Nephron (organoid): ENCODE data around the gene ZSCAN25.

Experiments
- H3K27ac Mint-ChIP-seq, 3 experiments: 2 replicates each; pipeline ENCODE4 v1.8.0; 2020; ENCODE audit warnings: mixed read lengths in 3 of 3, mild to moderate bottlenecking in 2 of 3, moderate library complexity in 1 of 3
- H3K27me3 Mint-ChIP-seq: 2 replicates; pipeline ENCODE4 v1.8.0; 2021; ENCODE audit warnings: low read depth, mild to moderate bottlenecking, moderate library complexity, mixed read lengths
- H3K36me3 Mint-ChIP-seq: 2 replicates; pipeline ENCODE4 v1.8.0; 2020; ENCODE audit warnings: low read depth, mixed read lengths
- H3K4me1 Mint-ChIP-seq: 2 replicates; pipeline ENCODE4 v1.8.0; 2020; ENCODE audit warnings: mixed read lengths
- H3K4me3 Mint-ChIP-seq, 3 experiments: 2 replicates each; pipeline ENCODE4 v1.8.0; 2020; ENCODE audit warnings: mild to moderate bottlenecking in 3 of 3, mixed read lengths in 3 of 3, moderate library complexity in 2 of 3
- H3K9me3 Mint-ChIP-seq: 2 replicates; pipeline ENCODE4 v1.8.0; 2020; ENCODE audit warnings: mixed read lengths
- TF ChIP-seq, protein P1 (sequence below), 3 experiments: fragments of 200-600 bp; sonication (generic); IDR thresholded peaks; one replicate each; pipeline ENCODE4 v1.5.0; 2021; ENCODE audit warnings: antibody characterized with exemption in 3 of 3; ENCODE audit not compliant: unreplicated experiment in 3 of 3

The ZSCAN25 gene

DNA sequence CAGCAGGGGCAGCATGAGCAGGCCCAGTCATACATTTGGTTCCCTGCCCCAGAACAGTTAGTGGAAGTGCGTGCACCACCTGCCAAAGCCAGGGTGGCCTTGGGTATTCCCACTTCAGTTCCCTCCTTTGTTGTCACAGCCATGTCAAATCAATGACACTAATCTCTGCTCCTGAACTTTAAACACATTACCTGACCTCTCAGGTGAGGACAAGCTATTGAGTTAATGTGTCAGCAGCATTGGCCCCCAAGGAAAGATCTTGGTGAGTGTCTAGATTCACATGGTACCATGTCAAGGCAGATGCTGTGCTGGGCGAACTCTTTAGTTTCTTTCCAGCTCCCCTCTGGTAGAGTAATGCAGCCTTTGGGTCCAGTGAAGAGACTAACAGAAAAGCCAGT is 60.9 kb downstream of the ZSCAN25 start:
- Mint-ChIP-seq H3K36me3 (peaks cover 6% of the 10 kb centered on the region), H3K27me3 (peaks cover 3% of the 10 kb centered on the region), H3K4me1 (peaks cover 15% of the 10 kb centered on the region), H3K9me3 (peaks cover 15% of the 10 kb centered on the region), H3K4me3 (no peak overlapping the region), H3K27ac (no peak overlapping the region)
- TF ChIP-seq, protein P1, sequence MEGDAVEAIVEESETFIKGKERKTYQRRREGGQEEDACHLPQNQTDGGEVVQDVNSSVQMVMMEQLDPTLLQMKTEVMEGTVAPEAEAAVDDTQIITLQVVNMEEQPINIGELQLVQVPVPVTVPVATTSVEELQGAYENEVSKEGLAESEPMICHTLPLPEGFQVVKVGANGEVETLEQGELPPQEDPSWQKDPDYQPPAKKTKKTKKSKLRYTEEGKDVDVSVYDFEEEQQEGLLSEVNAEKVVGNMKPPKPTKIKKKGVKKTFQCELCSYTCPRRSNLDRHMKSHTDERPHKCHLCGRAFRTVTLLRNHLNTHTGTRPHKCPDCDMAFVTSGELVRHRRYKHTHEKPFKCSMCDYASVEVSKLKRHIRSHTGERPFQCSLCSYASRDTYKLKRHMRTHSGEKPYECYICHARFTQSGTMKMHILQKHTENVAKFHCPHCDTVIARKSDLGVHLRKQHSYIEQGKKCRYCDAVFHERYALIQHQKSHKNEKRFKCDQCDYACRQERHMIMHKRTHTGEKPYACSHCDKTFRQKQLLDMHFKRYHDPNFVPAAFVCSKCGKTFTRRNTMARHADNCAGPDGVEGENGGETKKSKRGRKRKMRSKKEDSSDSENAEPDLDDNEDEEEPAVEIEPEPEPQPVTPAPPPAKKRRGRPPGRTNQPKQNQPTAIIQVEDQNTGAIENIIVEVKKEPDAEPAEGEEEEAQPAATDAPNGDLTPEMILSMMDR (IDR thresholded peaks at IDR 0.05; ENCODE audit: unreplicated experiment in 3 of 3): no peak

DNA sequence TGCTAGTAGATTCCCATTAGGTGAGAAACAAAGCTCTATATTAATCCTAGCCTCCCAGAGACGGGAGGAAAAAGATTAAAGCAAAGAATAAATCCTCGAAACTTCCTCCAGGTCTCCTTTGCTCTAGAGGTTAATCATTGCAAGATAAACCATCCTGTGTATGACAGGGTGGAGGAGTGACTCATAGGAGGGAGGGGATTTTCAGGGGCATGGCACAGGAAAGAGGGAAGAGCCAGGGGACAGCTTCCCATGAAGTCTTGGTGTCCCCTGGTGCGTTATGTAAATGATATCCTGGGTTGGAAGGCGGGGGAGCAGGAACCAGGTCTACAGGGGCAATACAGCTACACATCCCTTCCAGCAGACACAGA is 62.3 kb downstream of the ZSCAN25 start:
- Mint-ChIP-seq H3K36me3 (peaks cover 9% of the 10 kb centered on the region), H3K27ac (peak overlapping the region; percentile 49 to 87 (median 77)), H3K27me3 (peaks cover 3% of the 10 kb centered on the region), H3K9me3 (peaks cover 27% of the 10 kb centered on the region), H3K4me1 (peaks cover 15% of the 10 kb centered on the region), H3K4me3 (peak overlapping the region; percentile 18 to 77 (median 64))
- TF ChIP-seq, protein P1 (IDR thresholded peaks at IDR 0.05; ENCODE audit: unreplicated experiment in 3 of 3): no peak

DNA sequence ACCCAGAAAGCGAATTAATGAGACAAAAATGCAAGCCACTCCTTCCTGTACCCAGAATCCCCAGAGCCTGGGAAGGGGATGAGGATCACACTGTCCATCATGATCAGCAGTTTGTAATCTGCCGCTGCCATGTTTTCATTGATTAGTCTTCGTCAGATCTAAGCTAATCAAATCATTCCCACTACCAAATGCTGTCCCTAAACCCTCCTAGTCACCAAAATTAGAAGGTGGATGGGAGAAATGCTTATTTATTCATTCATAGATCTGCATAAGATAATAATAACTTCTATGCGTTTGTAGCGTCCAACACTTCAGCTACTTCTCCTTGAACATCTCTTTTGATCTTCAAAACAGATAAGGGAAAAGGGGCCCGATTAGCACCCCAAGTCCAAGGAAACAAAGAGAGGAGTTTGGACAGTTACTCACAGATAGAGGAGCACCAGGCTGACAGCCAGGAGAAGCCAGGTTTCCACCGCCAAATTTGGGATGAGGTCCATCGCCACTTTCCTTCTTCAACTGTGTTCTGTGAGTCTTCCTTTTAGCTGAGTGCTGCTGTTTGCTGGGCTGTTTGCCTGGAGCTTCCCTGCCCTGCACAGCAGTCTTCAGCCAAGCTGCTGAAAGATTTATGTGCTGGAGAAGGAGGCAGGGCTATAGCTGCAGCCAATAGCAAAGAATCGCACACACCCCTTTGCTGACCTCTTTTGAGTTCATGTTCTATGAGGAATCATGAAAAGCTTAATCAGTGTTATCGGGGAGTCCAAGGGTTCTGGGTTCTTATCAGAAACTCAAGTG is 62.9 kb downstream of the ZSCAN25 start, which contains the start of gene CYP3A5:
Gene CYP3A5, minus strand, starts transcription at position 597 of the 792 bp plus-strand sequence. Its CDS starts 100 bp downstream, at position 497.
- Mint-ChIP-seq H3K4me1 (peaks cover 15% of the 10 kb centered on the region), H3K4me3 (peak within 1 kb of the TSS; percentile 18 to 77 (median 64)), H3K27me3 (no peaks in the 10 kb centered on the region), H3K9me3 (peaks cover 27% of the 10 kb centered on the region), H3K27ac (peak within 1 kb of the TSS; percentile 49 to 87 (median 77)), H3K36me3 (peaks cover 9% of the 10 kb centered on the region)
- TF ChIP-seq, protein P1 (IDR thresholded peaks at IDR 0.05; ENCODE audit: unreplicated experiment in 3 of 3): no peak
